ENCODE results near the gene GOLGA8A. TPM values are rescaled to one million over a fixed set of nuclear protein-coding genes. Genes with fewer than 3 reads are reported as not detected.
"Not testable (repeated sequence)": the region's sequence is repeated elsewhere in the genome, so short reads cannot be mapped to it uniquely, and the experiment has no call there.

Gene GOLGA8A
- total RNA-seq, 1 donor from 2014 or later: 89.6 TPM

DNA sequence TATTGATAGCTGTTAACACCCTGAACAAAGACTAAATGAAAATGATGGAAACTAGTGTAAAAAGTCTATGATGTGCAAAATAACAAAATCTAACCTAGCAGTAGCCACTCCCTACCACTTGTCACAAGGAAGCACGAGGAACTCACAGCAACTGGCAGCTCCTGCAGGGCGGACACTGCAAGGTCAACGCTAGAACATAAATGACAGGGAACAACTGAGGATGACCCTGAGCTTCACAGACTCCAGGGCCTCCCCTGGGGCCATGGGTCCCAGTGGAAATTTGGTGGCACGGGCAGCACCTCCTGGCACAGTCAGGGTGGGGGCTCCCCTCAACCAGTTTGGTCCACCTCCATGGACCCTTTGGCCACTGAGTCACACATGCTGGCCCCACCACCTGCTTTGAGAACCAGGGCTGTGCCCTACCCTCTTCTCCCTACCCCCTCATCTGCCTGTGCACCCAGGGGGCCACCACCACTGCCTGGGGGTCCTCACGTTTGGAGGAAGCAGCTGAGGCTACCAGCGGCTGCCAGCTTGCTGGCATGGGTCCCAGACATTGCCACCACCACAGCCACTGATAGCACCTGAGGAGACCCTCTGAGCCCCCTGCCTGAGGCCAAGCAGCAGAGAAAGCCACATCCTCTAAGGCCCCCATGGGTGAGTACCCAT is 14.1 kb downstream of the GOLGA8A start:
- H3K4me3 ChIP-seq; H3K36me3 ChIP-seq; H3K9me3 ChIP-seq; H3K27me3 ChIP-seq (ENCODE audit: low read depth); ATAC-seq; DNase-seq; H3K4me1 ChIP-seq; H3K27ac ChIP-seq; intact Hi-C loops (cut with DNase I): not testable (repeated sequence)

DNA sequence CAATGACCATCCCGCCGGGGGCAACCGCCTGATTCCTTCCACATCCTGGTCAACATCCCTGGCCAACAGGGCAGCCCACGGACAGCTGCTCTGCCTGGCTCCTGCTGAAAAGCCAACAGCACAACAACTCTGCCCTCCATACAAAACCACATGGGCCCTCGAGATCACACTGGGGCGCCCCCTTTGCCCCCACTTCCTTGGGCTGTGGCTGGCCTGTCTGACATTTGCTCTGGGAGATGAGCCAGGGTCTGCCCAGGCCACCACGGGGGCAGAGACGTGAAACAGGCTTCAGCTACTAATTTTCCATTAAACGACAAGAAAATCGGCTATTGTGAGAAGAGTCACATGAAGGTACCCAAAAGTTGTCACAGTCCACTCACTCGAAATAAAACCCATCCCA is 16.7 kb downstream of the GOLGA8A start:
- DNase-seq; H3K9me3 ChIP-seq; H3K4me1 ChIP-seq; H3K27ac ChIP-seq; H3K27me3 ChIP-seq (ENCODE audit: low read depth); H3K4me3 ChIP-seq; H3K36me3 ChIP-seq; intact Hi-C loops (cut with DNase I); ATAC-seq: not testable (repeated sequence)

DNA sequence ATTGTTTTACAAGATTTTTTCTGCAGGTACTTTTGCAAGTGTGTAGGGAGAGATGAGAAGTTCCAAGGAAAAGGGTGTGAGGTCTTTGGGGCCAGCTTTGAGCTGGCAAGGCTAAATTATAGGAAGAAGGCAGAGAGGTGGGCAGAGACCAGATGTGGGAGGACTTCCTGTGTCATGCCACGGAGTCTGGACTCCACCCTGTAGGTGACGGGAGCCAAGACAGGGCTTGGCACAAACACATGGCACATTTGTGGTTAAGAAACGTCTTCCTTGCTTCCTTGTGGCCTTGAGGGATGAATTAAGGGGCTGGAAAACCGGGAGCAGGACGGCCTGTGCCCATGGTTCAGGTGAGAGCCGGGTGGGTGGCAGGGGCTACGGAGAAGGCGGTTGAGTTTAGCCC is 19.2 kb downstream of the GOLGA8A start:
- H3K4me1 ChIP-seq; intact Hi-C loops (cut with DNase I); DNase-seq; H3K4me3 ChIP-seq; H3K27ac ChIP-seq; H3K36me3 ChIP-seq; ATAC-seq; H3K9me3 ChIP-seq; H3K27me3 ChIP-seq (ENCODE audit: low read depth): not testable (repeated sequence)

DNA sequence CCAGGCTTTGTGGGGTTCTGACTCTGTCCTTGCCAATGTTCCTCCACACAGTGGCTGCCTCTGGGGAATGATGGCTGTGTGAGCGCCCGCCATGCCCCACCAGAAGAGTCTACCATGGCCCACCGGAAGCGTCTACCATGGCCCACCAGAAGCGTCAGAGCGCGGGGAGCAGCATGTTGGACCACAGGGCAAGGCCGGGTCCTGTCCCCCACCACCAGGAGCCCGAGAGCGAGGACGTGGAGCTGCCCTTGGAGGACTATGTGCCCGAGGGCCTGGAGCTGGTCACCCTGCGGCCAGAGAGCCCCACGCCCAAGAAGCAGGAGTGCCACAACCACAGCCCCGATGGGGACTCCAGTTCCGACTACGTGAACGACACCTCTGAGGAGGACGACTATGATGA is 28.1 kb downstream of the GOLGA8A start:
- H3K27ac ChIP-seq; H3K9me3 ChIP-seq; H3K27me3 ChIP-seq (ENCODE audit: low read depth); H3K4me1 ChIP-seq; H3K4me3 ChIP-seq; DNase-seq; intact Hi-C loops (cut with DNase I); H3K36me3 ChIP-seq: not testable (repeated sequence)
- peak; percentile 7 to 23 for ATAC-seq

DNA sequence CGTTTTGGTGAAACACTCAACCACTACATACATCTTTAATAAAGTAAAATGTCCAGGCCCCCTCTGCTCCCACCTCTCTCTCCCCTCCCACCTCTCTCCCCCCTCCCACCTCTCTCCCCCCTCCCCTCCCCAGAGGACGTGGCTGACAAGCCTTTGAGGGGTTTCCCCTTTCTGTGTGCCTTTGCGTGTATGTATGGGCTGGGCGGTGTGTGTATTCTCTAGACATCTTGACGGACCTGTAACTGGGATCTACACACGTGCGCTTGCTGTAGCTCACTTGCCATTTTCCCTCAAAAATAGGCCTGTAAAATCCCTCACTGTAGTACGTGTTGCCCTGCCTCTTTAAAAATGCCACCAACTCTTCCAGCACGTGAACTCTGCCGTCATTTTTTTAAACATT is 28.6 kb downstream of the GOLGA8A start:
- H3K36me3 ChIP-seq; ATAC-seq; H3K27ac ChIP-seq; intact Hi-C loops (cut with DNase I); H3K4me1 ChIP-seq; H3K9me3 ChIP-seq; H3K27me3 ChIP-seq (ENCODE audit: low read depth); H3K4me3 ChIP-seq; DNase-seq: not testable (repeated sequence)

DNA sequence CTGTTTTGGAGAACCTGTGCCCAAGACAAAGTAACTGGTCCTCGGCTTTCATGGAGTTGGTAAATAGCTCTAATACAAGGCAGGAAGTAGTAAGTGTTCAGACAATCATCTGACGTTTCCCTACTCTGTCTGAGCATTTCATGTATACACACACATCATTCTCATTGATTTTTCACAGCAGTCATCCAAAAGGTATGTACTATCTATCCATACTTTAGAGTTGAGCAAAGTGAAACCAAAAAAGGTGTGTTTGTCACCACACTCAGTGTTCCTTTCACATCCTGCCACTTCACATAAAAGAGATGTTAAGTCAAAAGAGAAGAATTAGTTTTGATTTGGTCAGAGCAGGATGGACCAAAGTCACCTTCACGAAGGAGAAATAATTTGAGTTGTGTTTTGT is 33.7 kb downstream of the GOLGA8A start:
- H3K4me1 ChIP-seq; H3K9me3 ChIP-seq; DNase-seq; H3K4me3 ChIP-seq; H3K27me3 ChIP-seq (ENCODE audit: low read depth); H3K36me3 ChIP-seq; ATAC-seq; intact Hi-C loops (cut with DNase I); H3K27ac ChIP-seq: not testable (repeated sequence)

DNA sequence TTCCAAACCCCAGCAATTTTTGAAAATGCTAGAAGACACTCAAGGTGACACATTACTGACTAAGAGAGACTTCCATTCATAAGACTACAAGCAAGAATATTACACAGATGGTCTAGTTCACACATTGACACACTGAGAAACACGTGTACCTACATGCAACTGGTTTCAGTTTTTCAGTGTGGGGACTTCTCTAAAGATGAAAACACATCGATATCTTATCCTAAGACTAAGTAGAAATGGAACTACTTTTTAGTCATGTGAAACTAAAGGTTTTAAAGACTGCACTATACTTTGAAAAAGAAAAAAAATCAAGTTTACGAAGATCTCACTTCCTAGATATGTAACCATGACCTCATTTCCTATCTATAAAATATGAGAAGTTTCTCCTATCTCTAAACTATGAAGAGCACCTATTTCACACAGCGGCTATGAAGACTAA is 34.4 kb downstream of the GOLGA8A start:
- H3K36me3 ChIP-seq; H3K27ac ChIP-seq; H3K4me1 ChIP-seq; H3K4me3 ChIP-seq; intact Hi-C loops (cut with DNase I); H3K27me3 ChIP-seq (ENCODE audit: low read depth); ATAC-seq; H3K9me3 ChIP-seq; DNase-seq: not testable (repeated sequence)

DNA sequence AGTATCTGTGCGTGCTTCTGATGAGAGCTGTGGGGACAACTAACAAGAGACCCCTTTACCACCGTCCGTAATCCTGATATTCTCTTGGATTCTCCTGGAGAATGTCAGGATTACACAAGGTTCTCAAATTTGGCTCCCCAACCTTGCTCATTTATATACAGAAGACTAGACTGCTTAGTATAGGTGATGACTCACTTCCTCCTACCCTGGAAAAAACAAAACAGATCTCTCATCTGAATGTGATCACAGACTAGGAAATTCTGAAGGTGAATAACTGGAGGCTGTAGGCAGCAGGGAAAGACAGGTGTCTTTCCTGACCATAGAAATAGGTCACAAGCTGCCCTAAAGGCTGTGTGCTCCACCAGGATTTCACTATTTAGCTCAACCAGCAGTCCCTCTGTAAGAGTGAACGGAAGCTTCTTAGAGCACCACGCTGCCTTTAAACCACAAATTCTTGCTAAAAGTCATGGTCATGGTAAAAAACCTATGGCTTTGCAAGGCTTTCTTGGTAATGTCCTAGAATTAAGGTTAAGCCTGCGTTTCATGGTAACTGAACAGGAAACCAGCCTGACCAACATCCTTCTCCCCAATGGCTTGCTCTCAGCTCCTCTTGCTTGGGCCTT is 39.9 kb downstream of the GOLGA8A start:
- H3K27me3 ChIP-seq (ENCODE audit: low read depth); H3K36me3 ChIP-seq; ATAC-seq; H3K4me3 ChIP-seq; H3K9me3 ChIP-seq; H3K4me1 ChIP-seq; H3K27ac ChIP-seq; intact Hi-C loops (cut with DNase I); DNase-seq: not testable (repeated sequence)

DNA sequence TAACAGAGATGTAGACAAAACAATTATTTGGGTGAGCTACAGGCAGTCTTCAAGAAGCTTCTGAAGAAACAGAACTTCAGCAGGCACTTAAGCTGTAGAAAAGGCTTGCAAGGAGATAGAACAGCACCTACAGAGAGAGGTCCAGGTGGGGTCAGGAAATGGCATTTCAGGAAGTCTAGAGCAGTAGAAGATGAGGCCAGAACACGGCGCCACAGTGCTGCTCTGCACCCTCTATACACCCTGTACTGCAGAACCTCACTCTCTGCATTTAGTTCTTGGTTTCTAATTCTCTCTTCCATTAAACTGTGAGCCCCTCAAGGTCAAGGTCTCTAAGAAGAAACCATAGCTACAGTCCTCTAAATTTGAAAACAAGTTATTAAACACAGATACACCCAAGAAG is 44.6 kb downstream of the GOLGA8A start:
- H3K27me3 ChIP-seq (ENCODE audit: low read depth); H3K4me1 ChIP-seq; H3K4me3 ChIP-seq; H3K36me3 ChIP-seq; H3K27ac ChIP-seq; ATAC-seq; DNase-seq; intact Hi-C loops (cut with DNase I); H3K9me3 ChIP-seq: not testable (repeated sequence)

DNA sequence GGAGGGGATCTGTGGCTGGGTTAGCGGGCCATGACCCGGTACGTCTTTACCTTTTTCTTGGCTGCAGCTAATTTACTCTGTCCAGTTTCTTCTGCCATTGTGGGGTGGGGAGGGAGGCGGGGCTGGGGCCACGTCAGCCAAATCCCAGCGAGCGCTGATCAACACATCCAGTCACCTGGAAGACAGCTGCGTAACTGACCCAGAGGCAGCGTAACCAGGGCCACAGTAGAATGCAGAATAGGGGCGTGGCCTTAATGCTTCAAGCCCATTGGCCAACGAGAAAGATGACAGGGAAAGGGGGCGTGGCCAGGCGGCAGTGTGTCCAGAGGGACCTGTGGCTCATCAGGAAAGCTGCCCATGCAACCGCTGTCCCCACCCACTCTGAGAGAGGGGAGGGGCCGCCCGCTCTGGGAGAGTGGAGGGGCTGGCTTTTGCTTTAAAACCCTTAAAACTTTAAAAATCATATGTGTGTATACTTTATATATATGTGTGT is 48.0 kb downstream of the GOLGA8A start:
- H3K27ac ChIP-seq; H3K4me3 ChIP-seq; H3K9me3 ChIP-seq; ATAC-seq; H3K36me3 ChIP-seq; H3K4me1 ChIP-seq; H3K27me3 ChIP-seq (ENCODE audit: low read depth); intact Hi-C loops (cut with DNase I); DNase-seq: not testable (repeated sequence)

Other genes starting within 250 kb of the GOLGA8A start
- gene KATNBL1, start 227.7 kb downstream of the GOLGA8A start, total RNA-seq: 44.1 TPM
- 84.6 TPM for gene EMC4, start 212.8 kb downstream of the GOLGA8A start, total RNA-seq
- 59.7 TPM for gene SLC12A6, start 100.0 kb downstream of the GOLGA8A start, total RNA-seq
- gene NOP10, start 94.7 kb downstream of the GOLGA8A start, total RNA-seq: 176 TPM
- gene NUTM1, start 94.5 kb downstream of the GOLGA8A start, total RNA-seq: not detected
- 37.0 TPM for gene LPCAT4, start 70.6 kb downstream of the GOLGA8A start, total RNA-seq
- 55.5 TPM for gene GOLGA8B, start 145.8 kb upstream of the GOLGA8A start, total RNA-seq

Measured in lower lobe of right lung (tissue), 2 donors.